Limb (tissue), 2 donors: ENCODE measurements around the gene DGKE.

Experiments used
- DNase-seq, 2 donors: peaks; one replicate each; pipeline ENCODE4 v3.0.0-alpha.2; 2016; ENCODE audit errors: extremely low spot score in 2 of 2

Gene DGKE

GRCh38 chr17:56812901-56813388, 21.0 kb upstream of the DGKE start:
- DNase-seq = peak; percentile 26 to 66

GRCh38 chr17:56815711-56816110, 18.2 kb upstream of the DGKE start:
- DNase-seq = no peak

- no peak for DNase-seq
Observed at GRCh38 chr17:56817066-56817465, 16.9 kb upstream of the DGKE start.

- no peak for DNase-seq
Observed at GRCh38 chr17:56819030-56819429, 14.9 kb upstream of the DGKE start.

- peak; percentile 69 to 71 for DNase-seq
Observed at GRCh38 chr17:56819431-56820145, 14.4 kb upstream of the DGKE start.

GRCh38 chr17:56820207-56820606, 13.7 kb upstream of the DGKE start:
- no peak for DNase-seq

GRCh38 chr17:56821847-56822534, 12.0 kb upstream of the DGKE start:
- no peak for DNase-seq

GRCh38 chr17:56822725-56823124, 11.2 kb upstream of the DGKE start:
- no peak for DNase-seq

- DNase-seq = no peak
Observed at GRCh38 chr17:56823848-56824247, 10.1 kb upstream of the DGKE start.

- DNase-seq = no peak
Observed at GRCh38 chr17:56824503-56824902, 9.4 kb upstream of the DGKE start.

- DNase-seq = no peak
Observed at GRCh38 chr17:56826611-56827414, 7.1 kb upstream of the DGKE start.

GRCh38 chr17:56830726-56831368, 3.1 kb upstream of the DGKE start:
- DNase-seq = no peak

- DNase-seq = no peak
Observed at GRCh38 chr17:56831369-56832095, 2.4 kb upstream of the DGKE start.

GRCh38 chr17:56832446-56832845, 1.5 kb upstream of the DGKE start:
- no peak for DNase-seq

GRCh38 chr17:56833057-56833808, 718 bp upstream of the DGKE start:
- peak in 1 of 2 donors; percentile 27 for DNase-seq

GRCh38 chr17:56834380-56835263, 671 bp downstream of the DGKE start:
- peak in 1 of 2 donors; percentile 72 for DNase-seq

GRCh38 chr17:56835264-56835585, 1.3 kb downstream of the DGKE start:
- DNase-seq = no peak

- DNase-seq = no peak
Observed at GRCh38 chr17:56838687-56839086, 4.7 kb downstream of the DGKE start.

- no peak for DNase-seq
Observed at GRCh38 chr17:56842577-56842976, 8.6 kb downstream of the DGKE start.
